Measurements from ENCODE around the gene PTPRN2. TPM values are rescaled to one million over a fixed set of nuclear protein-coding genes. Genes with fewer than 3 reads are reported as not detected.

Gene PTPRN2
- polyA plus RNA-seq, 1 of the 3 experiments (the other 2 are of a cell fraction) = 4.0 TPM

DNA sequence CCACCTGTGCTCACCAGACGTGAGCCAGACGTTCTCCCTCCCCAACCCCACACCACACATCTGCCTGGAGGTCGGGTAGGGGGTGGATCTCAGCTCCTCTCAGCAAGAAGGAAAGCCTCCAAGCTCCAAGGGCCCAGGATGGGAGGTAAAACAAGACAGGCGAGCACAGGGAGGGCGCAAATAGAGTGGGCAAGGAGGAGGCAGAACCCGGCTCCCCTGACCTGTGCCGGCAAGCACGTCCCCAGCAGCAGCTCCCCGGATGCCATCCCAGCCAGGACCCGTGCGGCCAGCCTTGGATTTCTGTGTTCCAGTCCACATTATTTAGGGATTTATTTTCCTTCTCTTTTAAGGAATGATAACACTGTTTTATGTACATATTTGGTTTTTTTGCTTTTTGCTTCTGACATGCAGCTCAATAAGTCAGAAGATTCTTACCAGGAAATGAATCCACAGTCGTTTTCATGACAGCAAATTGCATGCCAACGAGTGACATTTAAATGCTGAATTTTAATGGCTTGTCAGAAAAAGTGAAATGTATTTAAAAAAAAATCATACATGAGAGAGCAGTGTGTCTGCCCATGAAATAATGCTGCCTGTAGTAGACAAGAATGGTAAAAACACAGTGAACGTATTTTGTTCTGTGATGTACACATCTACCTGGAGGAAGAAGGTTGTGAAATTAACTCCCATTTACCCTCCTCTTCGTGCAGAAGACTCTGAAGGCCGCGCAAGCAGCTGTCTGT is 276.5 kb downstream of the PTPRN2 start:
- Histone ChIP-seq H3K9me3 (peaks cover 8% of the 10 kb centered on the region), H3K4me3 (ENCODE audit: low read depth in 2 of 2, low read length in 1 of 2) (no peak overlapping the region), H3K79me2 (ENCODE audit: insufficient read depth) (no peaks in the 10 kb centered on the region), H3K27ac (ENCODE audit: low read depth in 2 of 2, low read length in 1 of 2) (no peak overlapping the region), H3F3A (replicated peaks; ENCODE audit: insufficient read depth) (peaks cover 6% of the 10 kb centered on the region), H3K4me2 (no peak overlapping the region), H3K9me2 (no peaks in the 10 kb centered on the region), H3K36me3 (replicated peaks in 1 of 2; ENCODE audit: control insufficient read depth in 1 of 2, insufficient read depth in 2 of 2, low read length in 1 of 2) (no peaks in the 10 kb centered on the region), H4K20me1 (ENCODE audit: insufficient read depth) (no peaks in the 10 kb centered on the region), H3K4me1 (ENCODE audit: control insufficient read depth in 1 of 2, insufficient read depth in 2 of 2, low read depth in 1 of 2, low read length in 1 of 2) (no peaks in the 10 kb centered on the region), H3K9ac (no peak overlapping the region), H3K27me3 (ENCODE audit: insufficient read depth) (no peaks in the 10 kb centered on the region), H2AFZ (ENCODE audit: low read depth) (no peak overlapping the region)
- TF ChIP-seq, protein P1, sequence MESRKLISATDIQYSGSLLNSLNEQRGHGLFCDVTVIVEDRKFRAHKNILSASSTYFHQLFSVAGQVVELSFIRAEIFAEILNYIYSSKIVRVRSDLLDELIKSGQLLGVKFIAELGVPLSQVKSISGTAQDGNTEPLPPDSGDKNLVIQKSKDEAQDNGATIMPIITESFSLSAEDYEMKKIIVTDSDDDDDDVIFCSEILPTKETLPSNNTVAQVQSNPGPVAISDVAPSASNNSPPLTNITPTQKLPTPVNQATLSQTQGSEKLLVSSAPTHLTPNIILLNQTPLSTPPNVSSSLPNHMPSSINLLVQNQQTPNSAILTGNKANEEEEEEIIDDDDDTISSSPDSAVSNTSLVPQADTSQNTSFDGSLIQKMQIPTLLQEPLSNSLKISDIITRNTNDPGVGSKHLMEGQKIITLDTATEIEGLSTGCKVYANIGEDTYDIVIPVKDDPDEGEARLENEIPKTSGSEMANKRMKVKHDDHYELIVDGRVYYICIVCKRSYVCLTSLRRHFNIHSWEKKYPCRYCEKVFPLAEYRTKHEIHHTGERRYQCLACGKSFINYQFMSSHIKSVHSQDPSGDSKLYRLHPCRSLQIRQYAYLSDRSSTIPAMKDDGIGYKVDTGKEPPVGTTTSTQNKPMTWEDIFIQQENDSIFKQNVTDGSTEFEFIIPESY (IDR thresholded peaks at IDR 0.05; ENCODE audit: borderline replicate concordance, low read depth) = no peak
- TF ChIP-seq SMC3 (IDR thresholded peaks at IDR 0.05; ENCODE audit: low read depth, low read length) = no peak
- TF ChIP-seq, protein P2, sequence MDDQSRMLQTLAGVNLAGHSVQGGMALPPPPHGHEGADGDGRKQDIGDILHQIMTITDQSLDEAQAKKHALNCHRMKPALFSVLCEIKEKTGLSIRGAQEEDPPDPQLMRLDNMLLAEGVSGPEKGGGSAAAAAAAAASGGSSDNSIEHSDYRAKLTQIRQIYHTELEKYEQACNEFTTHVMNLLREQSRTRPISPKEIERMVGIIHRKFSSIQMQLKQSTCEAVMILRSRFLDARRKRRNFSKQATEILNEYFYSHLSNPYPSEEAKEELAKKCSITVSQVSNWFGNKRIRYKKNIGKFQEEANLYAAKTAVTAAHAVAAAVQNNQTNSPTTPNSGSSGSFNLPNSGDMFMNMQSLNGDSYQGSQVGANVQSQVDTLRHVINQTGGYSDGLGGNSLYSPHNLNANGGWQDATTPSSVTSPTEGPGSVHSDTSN (IDR thresholded peaks at IDR 0.05) = no peak
- TF ChIP-seq, protein P3, sequence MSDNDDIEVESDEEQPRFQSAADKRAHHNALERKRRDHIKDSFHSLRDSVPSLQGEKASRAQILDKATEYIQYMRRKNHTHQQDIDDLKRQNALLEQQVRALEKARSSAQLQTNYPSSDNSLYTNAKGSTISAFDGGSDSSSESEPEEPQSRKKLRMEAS (IDR thresholded peaks at IDR 0.05; ENCODE audit: low read depth) = no peak
- TF ChIP-seq TCF12 (IDR thresholded peaks at IDR 0.05) = no peak
- no peak for TF ChIP-seq CHD2 (IDR thresholded peaks at IDR 0.05; ENCODE audit: low read length, partially characterized antibody)
- TF ChIP-seq POLR2AphosphoS5 (IDR thresholded peaks at IDR 0.05; ENCODE audit: low read depth, low read length) = no peak
- no peak for TF ChIP-seq SIN3A (IDR thresholded peaks at IDR 0.05; ENCODE audit: borderline replicate concordance, low read depth, low read length)
- no peak for TF ChIP-seq TAF1 (IDR thresholded peaks at IDR 0.05; ENCODE audit: borderline replicate concordance, low read depth, low read length)
- TF ChIP-seq ELF1 (IDR thresholded peaks at IDR 0.05) = no peak
- no peak for TF ChIP-seq FOSL2 (IDR thresholded peaks at IDR 0.05; ENCODE audit: borderline replicate concordance, low read depth)
- TF ChIP-seq, protein P4, sequence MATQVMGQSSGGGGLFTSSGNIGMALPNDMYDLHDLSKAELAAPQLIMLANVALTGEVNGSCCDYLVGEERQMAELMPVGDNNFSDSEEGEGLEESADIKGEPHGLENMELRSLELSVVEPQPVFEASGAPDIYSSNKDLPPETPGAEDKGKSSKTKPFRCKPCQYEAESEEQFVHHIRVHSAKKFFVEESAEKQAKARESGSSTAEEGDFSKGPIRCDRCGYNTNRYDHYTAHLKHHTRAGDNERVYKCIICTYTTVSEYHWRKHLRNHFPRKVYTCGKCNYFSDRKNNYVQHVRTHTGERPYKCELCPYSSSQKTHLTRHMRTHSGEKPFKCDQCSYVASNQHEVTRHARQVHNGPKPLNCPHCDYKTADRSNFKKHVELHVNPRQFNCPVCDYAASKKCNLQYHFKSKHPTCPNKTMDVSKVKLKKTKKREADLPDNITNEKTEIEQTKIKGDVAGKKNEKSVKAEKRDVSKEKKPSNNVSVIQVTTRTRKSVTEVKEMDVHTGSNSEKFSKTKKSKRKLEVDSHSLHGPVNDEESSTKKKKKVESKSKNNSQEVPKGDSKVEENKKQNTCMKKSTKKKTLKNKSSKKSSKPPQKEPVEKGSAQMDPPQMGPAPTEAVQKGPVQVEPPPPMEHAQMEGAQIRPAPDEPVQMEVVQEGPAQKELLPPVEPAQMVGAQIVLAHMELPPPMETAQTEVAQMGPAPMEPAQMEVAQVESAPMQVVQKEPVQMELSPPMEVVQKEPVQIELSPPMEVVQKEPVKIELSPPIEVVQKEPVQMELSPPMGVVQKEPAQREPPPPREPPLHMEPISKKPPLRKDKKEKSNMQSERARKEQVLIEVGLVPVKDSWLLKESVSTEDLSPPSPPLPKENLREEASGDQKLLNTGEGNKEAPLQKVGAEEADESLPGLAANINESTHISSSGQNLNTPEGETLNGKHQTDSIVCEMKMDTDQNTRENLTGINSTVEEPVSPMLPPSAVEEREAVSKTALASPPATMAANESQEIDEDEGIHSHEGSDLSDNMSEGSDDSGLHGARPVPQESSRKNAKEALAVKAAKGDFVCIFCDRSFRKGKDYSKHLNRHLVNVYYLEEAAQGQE (IDR thresholded peaks at IDR 0.05; ENCODE audit: low read depth, low read length) = no peak
- no peak for TF ChIP-seq GATA2 (CRISPR knock-in tag; IDR thresholded peaks at IDR 0.05)
- no peak for TF ChIP-seq RFX5 (IDR thresholded peaks at IDR 0.05; ENCODE audit: low read length)
- POLR2A ChIA-PET = no interaction called here
- WGBS (ENCODE audit: low lambda C conversion rate) = 42% methylated on average over 17 of the region's 17 CpGs
- DNase-seq = no peak
- CTCF ChIA-PET = no interaction called here
